B cell (primary cell): ENCODE data around the gene LILRB3. TPM values are rescaled to one million over a fixed set of nuclear protein-coding genes. Genes with fewer than 3 reads are reported as not detected.
A peak's percentile ranks its signal among the peaks of the same experiment; 100 is the strongest.

ENCODE experiments used
- ATAC-seq: fragments of 200-7000 bp; cut with Tn5 transposase; one replicate; pipeline ENCODE4 v1.10.0; 2021; ENCODE audit warnings: low read depth, mild to moderate bottlenecking, moderate number of reproducible peaks, moderate library complexity
- CTCF ChIA-PET: fragments of 350-600 bp; sonication (Branson Sonifier 250); formaldehyde crosslinking; loops from one replicate; lab custom pipeline; 2021; ENCODE audit warnings: antibody characterized with exemption, inconsistent platforms; lab: Charles Lee
- POLR2A ChIA-PET: fragments of 350-600 bp; sonication (Branson Sonifier 250); formaldehyde crosslinking; loops from one replicate; lab custom pipeline; 2021; ENCODE audit warnings: antibody characterized with exemption; lab: Charles Lee
- DNase-seq: peaks from one replicate; pipeline ENCODE4 v3.0.0; 2013
- H2AFZ ChIP-seq: 2 replicates; pipeline ENCODE4 v1.6.1; 2012; ENCODE audit warnings: mild to moderate bottlenecking, low read depth, low read length; ENCODE audit not compliant: insufficient read depth, poor library complexity, severe bottlenecking
- H3K27ac ChIP-seq, 2 donors: 1 replicate in 1 of 2; 2 replicates in 1 of 2; pipeline ENCODE4 v1.5.1; 2012 to 2013; ENCODE audit warnings: low read length in 2 of 2, mild to moderate bottlenecking in 2 of 2, moderate library complexity in 1 of 2
- H3K27me3 ChIP-seq, 4 experiments: fragments of 200-600 bp in 1 of 4; sonication (generic) in 1 of 4; replicated peaks in 1 of 4; 1 replicate in 2 of 4; 2 replicates in 2 of 4; pipeline versions ENCODE4 v1.6.1 to v1.7.0; 2013 to 2016; ENCODE audit warnings: low read length in 3 of 4, mild to moderate bottlenecking in 2 of 4, mixed read lengths in 1 of 4, moderate library complexity in 1 of 4; ENCODE audit not compliant: insufficient read depth in 4 of 4, control insufficient read depth in 3 of 4; ENCODE audit errors: control extremely low read depth in 1 of 4
- H3K36me3 ChIP-seq, 2 experiments: replicated peaks in 1 of 2; 1 replicate in 1 of 2; 2 replicates in 1 of 2; pipeline versions ENCODE4 v1.6.1 to v1.7.1; 2013; ENCODE audit warnings: low read length in 1 of 2; ENCODE audit not compliant: insufficient read depth in 2 of 2, control insufficient read depth in 1 of 2; ENCODE audit errors: control extremely low read depth in 1 of 2, extremely low read depth in 1 of 2
- H3K4me1 ChIP-seq, 2 donors: fragments of 200-600 bp in 1 of 2; sonication (generic) in 1 of 2; 1 replicate in 1 of 2; 2 replicates in 1 of 2; pipeline versions ENCODE4 v1.5.1 to v1.6.1; 2013 to 2017; ENCODE audit warnings: low read length in 2 of 2; ENCODE audit not compliant: control insufficient read depth in 2 of 2, insufficient read depth in 2 of 2
- H3K4me2 ChIP-seq: replicated peaks from 2 replicates; pipeline ENCODE3; 2012; ENCODE audit warnings: mild to moderate bottlenecking, low read depth, low read length; ENCODE audit not compliant: poor library complexity, severe bottlenecking
- H3K4me3 ChIP-seq, 5 experiments: fragments of 200-600 bp in 1 of 5; sonication (generic) in 1 of 5; 1 replicate in 3 of 5; 2 replicates in 2 of 5; pipeline versions ENCODE4 v1.5.1 to v1.7.0; 2011 to 2016; ENCODE audit warnings: low read length in 4 of 5, mild to moderate bottlenecking in 4 of 5, low read depth in 2 of 5, control low read depth in 1 of 5, moderate library complexity in 1 of 5; ENCODE audit not compliant: insufficient read depth in 1 of 5; ENCODE audit errors: control extremely low read depth in 1 of 5, extremely low read depth in 1 of 5
- H3K79me2 ChIP-seq: fragments of 200-600 bp; sonication (generic); one replicate; pipeline ENCODE4 v1.6.0; 2016; ENCODE audit warnings: low read length; ENCODE audit not compliant: control insufficient read depth, insufficient read depth
- H3K9ac ChIP-seq: fragments of 200-600 bp; sonication (generic); 2 replicates; pipeline ENCODE4 v1.6.1; 2017; ENCODE audit warnings: mild to moderate bottlenecking, low read length, moderate library complexity
- H3K9me3 ChIP-seq, 3 donors: one replicate each; pipeline versions ENCODE4 v1.6.1 to v1.7.1; 2013; ENCODE audit warnings: low read length in 2 of 3; ENCODE audit not compliant: control insufficient read depth in 2 of 3, insufficient read depth in 1 of 3; ENCODE audit errors: control extremely low read depth in 1 of 3
- H4K20me1 ChIP-seq: 2 replicates; pipeline ENCODE4 v1.6.0; 2012; ENCODE audit warnings: mild to moderate bottlenecking, low read length; ENCODE audit not compliant: insufficient read depth, control insufficient read depth, poor library complexity, severe bottlenecking
- H3K27ac Mint-ChIP-seq: one replicate; pipeline ENCODE4 v1.8.0; 2021; ENCODE audit warnings: mixed read lengths
- H3K27me3 Mint-ChIP-seq: one replicate; pipeline ENCODE4 v1.8.0; 2021; ENCODE audit warnings: mixed read lengths
- H3K4me1 Mint-ChIP-seq: one replicate; pipeline ENCODE4 v1.8.0; 2021; ENCODE audit warnings: mixed read lengths
- H3K4me3 Mint-ChIP-seq: one replicate; pipeline ENCODE4 v1.8.0; 2021; ENCODE audit warnings: mixed read lengths
- H3K9me3 Mint-ChIP-seq: one replicate; pipeline ENCODE4 v1.8.0; 2022; ENCODE audit warnings: mixed read lengths; ENCODE audit not compliant: insufficient read depth
- EZH2 ChIP-seq: IDR thresholded peaks from 2 replicates; pipeline ENCODE4 v1.6.1; 2012; ENCODE audit warnings: borderline replicate concordance, low read depth, mild to moderate bottlenecking, moderate library complexity, low read length; ENCODE audit not compliant: insufficient read depth, poor library complexity, severe bottlenecking
- WGBS: methylation state at CpG from one replicate; pipeline ENCODE4 v1.1.5; 2013; ENCODE audit warnings: missing lambda C conversion rate; ENCODE audit not compliant: insufficient coverage; 5-methylcytosine and 5-hydroxymethylcytosine counted together
- intact Hi-C: fragments of 100-400 bp; cut with micrococcal nuclease; formaldehyde crosslinking; loops from one replicate; pipeline ENCODE4 v1.10.0; 2022
- polyA plus RNA-seq: library from polyadenylated mRNA; depleted of rRNA; stranded (reverse); fragments of >200 nt; gene quantifications from 2 replicates; pipeline ENCODE4 v1.2.3, GENCODE V29; 2012
- total RNA-seq, 2 donors: library from RNA; stranded (reverse); fragments of 120-200 nt in 1 of 2; gene quantifications; 1 replicate in 1 of 2; 2 replicates in 1 of 2; pipeline versions ENCODE4 v1.2.3 to v1.2.4, GENCODE V29; 2013 to 2022
- TF ChIP-seq, protein P1 (sequence below): fragments of 200-600 bp; IDR thresholded peaks from one replicate; pipeline ENCODE4 v1.8.0; 2022; ENCODE audit warnings: antibody characterized with exemption, mild to moderate bottlenecking

Gene LILRB3
- total and polyA plus RNA-seq, 2 donors (not counting 1 experiment from before 2014, with no cell fraction given) = 0.25 to 2.3 TPM

DNA sequence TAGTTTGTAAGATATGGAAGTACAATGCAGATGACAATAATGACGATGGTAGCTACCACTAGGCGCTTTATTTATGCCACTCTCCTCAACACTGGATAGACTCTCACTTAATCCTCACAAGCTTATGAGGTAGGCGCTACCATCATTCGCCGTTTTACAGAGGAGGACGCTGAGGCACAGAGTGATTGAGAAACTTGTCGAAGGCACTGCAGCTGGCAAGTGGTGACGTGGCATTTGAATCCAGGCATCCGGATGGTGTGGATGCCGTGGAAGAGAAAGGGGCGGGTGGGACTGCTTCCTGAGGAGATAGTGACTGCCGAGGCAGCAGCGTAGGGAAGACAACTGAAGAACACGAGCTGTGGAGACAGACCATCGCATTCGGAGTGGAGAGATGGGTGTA, 23.4 kb downstream of the LILRB3 start:
- Histone ChIP-seq H3K27ac (no peak overlapping the region), H3K4me3 (no peak overlapping the region), H3K9ac (no peak overlapping the region), H3K27me3 (no peaks in the 10 kb centered on the region), H3K9me3 (no peaks in the 10 kb centered on the region), H2AFZ (no peak overlapping the region), H3K36me3 (peaks cover 7 to 36% of the 10 kb centered on the region in 2 experiments), H3K4me2 (no peak overlapping the region), H4K20me1 (peaks cover 35% of the 10 kb centered on the region), H3K4me1 (peaks cover 27 to 38% of the 10 kb centered on the region in 2 donors), H3K79me2 (peaks cover 42% of the 10 kb centered on the region)
- peak overlapping the region; percentile 80 for H3K4me3 Mint-ChIP-seq
- no peak for DNase-seq
- 98% methylated on average over 7 of the region's 16 CpGs for WGBS
- H3K9me3 Mint-ChIP-seq = no peaks in the 10 kb centered on the region
- no peaks in the 10 kb centered on the region for H3K27me3 Mint-ChIP-seq
- POLR2A ChIA-PET = interaction anchor here (0.6 to 4.8 kb wide), 4 partner anchors 9 to 264 kb away, joined by 3 to 73 read pairs (median 4); partner anchors contain the start of genes LENG9, MBOAT7 and TSEN34
- intact Hi-C loops = no loop called here
- H3K4me1 Mint-ChIP-seq = peaks cover 41% of the 10 kb centered on the region
- no peak for ATAC-seq
- CTCF ChIA-PET = interaction anchor here (0.5 to 4.9 kb wide), 4 partner anchors 10 to 131 kb away, joined by 3 to 30 read pairs (median 4); partner anchors contain the start of genes MBOAT7 and TSEN34
- no peak for TF ChIP-seq EZH2
- TF ChIP-seq, protein P1, sequence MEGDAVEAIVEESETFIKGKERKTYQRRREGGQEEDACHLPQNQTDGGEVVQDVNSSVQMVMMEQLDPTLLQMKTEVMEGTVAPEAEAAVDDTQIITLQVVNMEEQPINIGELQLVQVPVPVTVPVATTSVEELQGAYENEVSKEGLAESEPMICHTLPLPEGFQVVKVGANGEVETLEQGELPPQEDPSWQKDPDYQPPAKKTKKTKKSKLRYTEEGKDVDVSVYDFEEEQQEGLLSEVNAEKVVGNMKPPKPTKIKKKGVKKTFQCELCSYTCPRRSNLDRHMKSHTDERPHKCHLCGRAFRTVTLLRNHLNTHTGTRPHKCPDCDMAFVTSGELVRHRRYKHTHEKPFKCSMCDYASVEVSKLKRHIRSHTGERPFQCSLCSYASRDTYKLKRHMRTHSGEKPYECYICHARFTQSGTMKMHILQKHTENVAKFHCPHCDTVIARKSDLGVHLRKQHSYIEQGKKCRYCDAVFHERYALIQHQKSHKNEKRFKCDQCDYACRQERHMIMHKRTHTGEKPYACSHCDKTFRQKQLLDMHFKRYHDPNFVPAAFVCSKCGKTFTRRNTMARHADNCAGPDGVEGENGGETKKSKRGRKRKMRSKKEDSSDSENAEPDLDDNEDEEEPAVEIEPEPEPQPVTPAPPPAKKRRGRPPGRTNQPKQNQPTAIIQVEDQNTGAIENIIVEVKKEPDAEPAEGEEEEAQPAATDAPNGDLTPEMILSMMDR = no peak
- H3K27ac Mint-ChIP-seq = peak overlapping the region; percentile 78

DNA sequence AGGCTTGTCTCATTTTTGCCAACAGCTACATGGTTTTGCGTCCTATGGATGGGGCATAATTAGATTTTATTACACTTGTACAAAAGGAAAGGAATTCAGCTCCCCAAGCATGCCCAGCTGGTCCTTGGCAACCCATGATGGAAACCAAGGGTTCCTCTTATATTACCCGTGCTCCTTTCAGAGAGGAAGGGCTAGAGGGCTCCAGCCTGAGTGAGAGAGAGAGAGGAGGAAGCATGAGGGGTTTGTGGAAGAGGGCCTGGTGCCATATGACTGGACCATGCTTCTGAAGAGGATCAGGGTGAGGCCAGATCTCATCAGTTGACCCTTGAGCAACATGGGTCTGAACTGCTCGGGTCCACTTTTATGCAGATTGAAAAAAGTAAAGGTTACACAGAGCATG, 25.7 kb downstream of the LILRB3 start:
- Histone ChIP-seq H2AFZ (no peak overlapping the region), H3K4me3 (no peak overlapping the region), H3K9ac (no peak overlapping the region), H3K36me3 (peaks cover 4 to 28% of the 10 kb centered on the region in 2 experiments), H4K20me1 (peaks cover 13% of the 10 kb centered on the region), H3K27ac (no peak overlapping the region), H3K9me3 (no peaks in the 10 kb centered on the region), H3K4me2 (no peak overlapping the region), H3K79me2 (peaks cover 32% of the 10 kb centered on the region), H3K4me1 (peaks cover 9 to 17% of the 10 kb centered on the region in 2 donors), H3K27me3 (no peaks in the 10 kb centered on the region)
- Mint-ChIP-seq H3K4me3 (no peak overlapping the region), H3K27ac (no peak overlapping the region), H3K9me3 (no peaks in the 10 kb centered on the region), H3K4me1 (peaks cover 28% of the 10 kb centered on the region), H3K27me3 (no peaks in the 10 kb centered on the region)
- no peak for ATAC-seq
- DNase-seq = peak; percentile 4
- ChIA-PET POLR2A (interaction anchor here (0.6 kb wide), 1 partner anchor 92 kb away, joined by 4 read pairs; no protein-coding TSS in a partner anchor), CTCF (interaction anchor here (1.7 kb wide), 1 partner anchor 37 kb away, joined by 3 read pairs; the partner anchor contains the start of gene LENG1)
- 92% methylated on average over 2 of the region's 3 CpGs for WGBS
- TF ChIP-seq, protein P1 = no peak
- TF ChIP-seq EZH2 = no peak
- intact Hi-C loops = no loop called here
